NCI-H446 treated with DMSO at 0.1 percent for 48 hours (cell line): Measurements from ENCODE around the gene CBY2.
"Not testable (repeated sequence)": the region's sequence is repeated elsewhere in the genome, so short reads cannot be mapped to it uniquely, and the experiment has no call there.

ENCODE experiments used
- DNase-seq: peaks from one replicate; lab custom pipeline; 2025; lab: John Stamatoyannopoulos, UW

Gene CBY2, protein sequence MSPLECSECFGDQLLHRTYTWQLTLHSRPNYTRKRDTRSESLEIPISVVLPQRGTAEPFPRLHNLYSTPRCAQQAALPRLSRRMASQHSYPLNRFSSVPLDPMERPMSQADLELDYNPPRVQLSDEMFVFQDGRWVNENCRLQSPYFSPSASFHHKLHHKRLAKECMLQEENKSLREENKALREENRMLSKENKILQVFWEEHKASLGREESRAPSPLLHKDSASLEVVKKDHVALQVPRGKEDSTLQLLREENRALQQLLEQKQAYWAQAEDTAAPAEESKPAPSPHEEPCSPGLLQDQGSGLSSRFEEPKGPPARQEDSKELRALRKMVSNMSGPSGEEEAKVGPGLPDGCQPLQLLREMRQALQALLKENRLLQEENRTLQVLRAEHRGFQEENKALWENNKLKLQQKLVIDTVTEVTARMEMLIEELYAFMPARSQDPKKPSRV

DNA sequence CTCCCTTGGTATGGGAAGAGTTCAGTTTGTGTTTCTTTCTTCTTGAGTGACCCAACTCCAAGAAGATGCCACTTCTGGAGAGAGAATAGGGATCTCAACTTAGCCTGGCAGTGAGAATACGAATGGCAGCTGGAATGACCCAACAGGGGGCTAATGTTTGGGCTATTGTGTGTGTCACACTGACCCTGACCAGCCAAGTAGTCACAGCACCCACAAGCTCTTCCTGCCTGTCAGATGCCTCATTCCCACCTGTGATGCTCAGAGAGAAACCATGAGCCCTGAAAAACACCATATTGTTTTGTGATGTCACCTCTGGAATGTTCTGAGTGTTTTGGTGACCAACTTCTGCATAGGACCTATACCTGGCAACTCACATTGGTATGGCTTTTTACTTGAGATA is at the start of gene CBY2:
Gene CBY2, plus strand, starts transcription at position 233 of the 400 bp plus-strand sequence. Its CDS starts 71 bp downstream, at position 304.
- no peak for DNase-seq

DNA sequence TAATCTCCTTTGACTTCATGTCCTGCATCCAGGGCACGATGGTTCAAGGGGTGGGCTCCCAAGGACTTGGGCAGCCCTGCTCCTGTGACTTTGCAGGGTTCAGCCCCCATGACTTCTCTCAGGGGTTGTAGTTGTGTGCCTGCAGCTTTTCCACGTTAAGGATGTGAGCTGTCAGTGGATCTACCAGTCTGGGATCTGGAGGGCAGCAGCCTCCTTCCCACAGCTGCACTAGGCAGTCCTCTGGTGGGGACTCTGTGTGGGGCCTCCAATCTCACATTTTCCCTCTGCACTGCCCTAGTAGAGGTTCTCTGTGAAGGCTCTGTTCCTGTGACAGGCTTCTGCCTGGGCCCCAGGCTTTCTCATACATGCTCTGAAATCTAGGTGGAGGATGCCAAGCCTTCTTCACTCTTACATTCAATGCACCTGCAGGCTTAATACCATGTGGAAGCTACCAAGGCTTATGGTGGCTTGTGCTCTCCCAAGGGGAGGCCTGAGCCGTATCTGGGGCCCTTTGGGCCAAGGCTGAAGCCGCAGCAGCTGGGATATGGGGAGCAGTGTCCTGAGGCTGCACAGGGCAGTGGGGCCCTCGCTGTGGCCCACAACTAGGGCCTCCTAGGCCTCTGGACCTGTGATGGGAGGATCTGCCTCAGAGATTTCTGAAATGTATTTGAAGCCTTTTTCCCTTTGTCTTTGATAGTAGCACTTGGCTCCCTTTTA is 47.3 kb upstream of the CBY2 start:
- no peak for DNase-seq

DNA sequence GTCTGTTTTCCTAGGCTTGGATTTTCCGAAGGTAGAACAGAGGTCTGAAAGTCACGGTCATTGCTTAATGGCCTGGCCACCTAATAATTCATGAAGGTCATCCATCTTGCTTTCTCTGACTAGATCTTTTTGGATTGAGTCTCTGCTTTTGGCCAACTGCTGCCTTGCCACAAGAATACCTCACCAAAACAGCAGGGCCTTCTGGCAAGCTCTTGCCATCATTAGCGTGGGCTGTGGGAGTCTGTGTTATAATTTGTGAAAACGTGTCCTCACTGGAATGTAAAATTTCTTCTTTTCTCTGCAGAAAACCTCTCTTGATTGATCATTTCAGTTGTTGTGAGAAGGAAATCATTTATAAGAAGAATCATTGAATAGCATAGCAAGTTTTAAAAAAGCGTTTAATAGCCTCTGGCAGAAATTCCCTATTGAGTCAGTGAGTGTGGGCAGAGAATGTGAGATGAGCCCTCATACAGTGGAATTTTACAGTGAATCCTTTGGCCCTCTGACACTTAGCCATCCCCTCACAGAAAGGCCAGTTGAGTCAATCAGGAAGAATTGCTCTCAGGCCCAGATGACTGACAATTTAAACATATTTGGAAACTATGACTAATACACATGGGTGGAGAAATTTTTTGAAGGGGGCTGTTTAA is 43.4 kb upstream of the CBY2 start:
- no peak for DNase-seq

GRCh38 chr13:45659536-45659935 is 42.6 kb upstream of the CBY2 start:
- DNase-seq: no peak

GRCh38 chr13:45660458-45660857 is 41.7 kb upstream of the CBY2 start:
- not testable (repeated sequence) for DNase-seq

DNA sequence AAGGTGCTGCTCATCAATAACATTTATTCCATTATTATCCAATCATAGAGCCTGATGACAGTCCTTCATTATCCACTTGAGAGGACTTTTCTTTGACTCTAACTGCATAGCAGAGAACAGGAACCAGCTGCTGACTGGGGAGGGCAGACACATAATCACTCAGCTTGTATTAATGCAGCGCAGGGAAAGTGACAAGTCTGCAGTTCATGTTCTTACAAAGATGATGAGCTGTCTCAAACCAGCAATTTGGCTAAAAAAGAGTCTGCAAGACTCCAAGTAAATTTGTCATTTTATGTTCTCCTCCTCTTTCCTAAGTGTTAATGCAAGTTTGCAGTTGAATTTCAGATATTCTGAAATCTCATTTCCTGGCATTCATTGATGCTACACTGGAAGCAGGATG is 40.0 kb upstream of the CBY2 start:
- DNase-seq: no peak

- DNase-seq: not testable (repeated sequence)
These were observed 39.2 kb upstream of the CBY2 start for GRCh38 chr13:45662903-45663302.

DNA sequence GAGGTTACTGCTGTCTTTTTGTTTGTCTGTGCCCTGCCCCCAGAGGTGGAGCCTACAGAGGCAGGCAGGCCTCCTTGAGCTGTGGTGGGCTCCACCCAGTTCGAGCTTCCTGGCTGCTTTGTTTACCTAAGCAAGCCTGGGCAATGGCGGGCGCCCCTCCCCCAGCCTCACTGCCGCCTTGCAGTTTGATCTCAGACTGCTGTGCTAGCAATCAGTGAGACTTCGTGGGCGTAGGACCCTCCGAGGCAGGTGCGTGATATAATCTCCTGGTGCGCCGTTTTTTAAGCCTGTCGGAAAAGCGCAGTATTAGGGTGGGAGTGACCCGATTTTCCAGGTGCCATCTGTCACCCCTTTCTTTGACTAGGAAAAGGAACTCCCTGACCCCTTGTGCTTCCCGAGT is 32.5 kb upstream of the CBY2 start:
- DNase-seq: not testable (repeated sequence)

DNA sequence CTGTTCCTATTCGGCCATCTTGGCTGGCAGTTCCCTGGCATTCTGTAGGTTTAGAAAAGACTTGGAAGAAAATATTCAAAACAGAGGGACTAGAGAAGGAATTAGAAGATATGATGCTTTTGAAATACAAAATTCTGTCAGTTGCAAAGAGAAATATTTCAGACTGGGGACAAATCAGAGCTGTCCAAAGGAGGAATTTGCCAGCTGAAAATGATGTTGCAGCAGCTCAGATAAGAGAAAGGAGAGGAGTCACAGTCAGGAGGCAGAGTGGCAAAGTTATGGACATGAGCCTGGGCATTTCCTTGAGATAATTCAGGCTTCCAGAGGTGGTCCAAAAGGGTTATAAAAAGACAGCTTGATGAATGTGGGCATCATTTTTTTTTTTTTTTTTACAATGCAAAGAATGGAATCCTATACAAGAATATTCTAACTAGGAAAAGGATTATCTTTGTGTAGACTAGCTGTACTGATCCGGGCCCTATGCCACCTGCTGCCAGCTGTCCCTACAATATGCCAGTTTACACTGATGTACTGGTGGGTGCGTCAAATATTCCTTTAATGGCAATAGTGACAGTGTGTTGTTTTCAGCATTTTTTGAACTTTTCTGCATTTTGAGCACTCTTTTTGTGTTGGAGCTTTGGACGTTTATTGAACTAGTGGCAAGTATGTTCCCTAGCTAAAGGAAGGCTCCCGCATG is 31.8 kb upstream of the CBY2 start:
- no peak for DNase-seq

DNA sequence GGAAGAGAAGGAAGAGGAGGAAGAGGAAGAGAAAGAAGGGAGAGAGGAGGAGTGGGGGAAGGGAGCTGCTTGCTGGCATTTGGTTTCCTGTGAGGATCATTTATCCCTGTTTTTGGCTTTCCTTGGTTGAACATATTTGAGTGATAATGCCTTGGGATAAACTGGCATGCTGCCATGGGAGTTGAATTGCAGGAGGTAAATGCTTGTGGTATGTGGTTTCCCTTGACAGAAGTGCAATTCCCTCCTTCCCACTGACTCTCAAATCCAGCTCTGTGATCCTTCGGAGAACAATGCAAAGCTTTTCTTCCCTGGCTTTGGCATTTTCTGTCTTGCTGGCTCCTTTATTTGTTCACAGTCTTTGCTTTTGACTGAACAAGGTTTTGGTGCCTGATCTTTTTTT is 27.2 kb upstream of the CBY2 start:
- DNase-seq: no peak

GRCh38 chr13:45678282-45678681 is 23.8 kb upstream of the CBY2 start:
- no peak for DNase-seq

DNA sequence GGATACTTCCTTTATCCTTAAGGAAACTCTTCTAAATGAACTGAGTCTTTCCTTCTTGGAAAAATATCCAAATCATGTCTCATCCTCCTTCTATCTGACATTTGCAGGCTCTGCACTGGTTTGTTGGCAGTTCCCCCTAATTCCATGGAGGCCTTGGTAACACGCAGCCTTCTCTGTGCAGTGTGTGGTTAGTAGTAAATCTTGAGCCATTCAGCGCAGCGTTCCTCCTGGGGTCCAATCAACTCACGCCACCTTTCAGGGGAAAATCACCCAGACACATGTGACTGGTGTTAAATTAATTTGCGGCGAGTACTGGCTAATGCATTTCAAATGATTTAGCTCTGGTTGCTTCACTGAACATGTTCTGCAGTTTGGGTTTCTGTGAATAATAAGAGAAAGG is 21.0 kb upstream of the CBY2 start:
- DNase-seq: no peak

GRCh38 chr13:45682494-45683008 is 19.6 kb upstream of the CBY2 start:
- DNase-seq: no peak

- no peak for DNase-seq
These were observed 18.4 kb upstream of the CBY2 start for GRCh38 chr13:45683701-45684100.

DNA sequence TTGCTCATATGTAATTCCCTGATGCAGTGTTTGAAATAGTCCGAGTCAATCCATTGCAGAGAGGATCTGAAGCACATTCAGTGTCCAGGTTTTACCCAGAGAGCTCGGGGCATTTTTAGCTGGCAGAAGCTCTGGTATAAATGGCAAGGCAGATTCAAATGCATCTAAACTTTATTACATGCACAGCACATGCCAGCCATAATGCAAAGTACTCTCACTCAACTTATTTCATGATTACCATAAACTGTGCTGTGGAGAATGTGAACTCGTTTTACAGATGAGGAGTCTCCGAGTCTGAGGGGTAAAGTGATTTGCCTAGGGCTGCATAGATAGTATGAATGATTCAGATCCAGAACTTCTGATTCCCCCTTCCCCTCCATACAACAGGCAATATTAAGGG is 13.5 kb upstream of the CBY2 start:
- no peak for DNase-seq

DNA sequence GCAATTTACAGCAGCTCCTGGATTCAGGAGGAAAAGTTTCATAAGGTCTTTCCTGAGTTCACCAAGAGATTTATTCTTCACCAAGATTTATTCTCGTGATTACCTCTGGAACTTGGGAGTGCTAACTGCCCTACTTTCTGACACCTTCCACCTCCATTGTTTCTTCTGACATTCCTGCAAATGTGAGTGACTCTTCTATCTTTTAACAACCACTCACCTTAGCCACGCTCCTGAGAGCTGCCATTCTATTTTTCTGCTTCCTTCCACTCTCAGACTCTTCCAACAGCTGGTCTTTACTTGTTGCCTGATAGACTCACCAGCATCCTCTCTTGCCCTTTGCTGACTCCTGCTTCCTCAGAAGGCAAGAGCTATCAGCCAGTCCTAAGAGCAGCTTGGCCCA is 11.5 kb upstream of the CBY2 start:
- DNase-seq: no peak

DNA sequence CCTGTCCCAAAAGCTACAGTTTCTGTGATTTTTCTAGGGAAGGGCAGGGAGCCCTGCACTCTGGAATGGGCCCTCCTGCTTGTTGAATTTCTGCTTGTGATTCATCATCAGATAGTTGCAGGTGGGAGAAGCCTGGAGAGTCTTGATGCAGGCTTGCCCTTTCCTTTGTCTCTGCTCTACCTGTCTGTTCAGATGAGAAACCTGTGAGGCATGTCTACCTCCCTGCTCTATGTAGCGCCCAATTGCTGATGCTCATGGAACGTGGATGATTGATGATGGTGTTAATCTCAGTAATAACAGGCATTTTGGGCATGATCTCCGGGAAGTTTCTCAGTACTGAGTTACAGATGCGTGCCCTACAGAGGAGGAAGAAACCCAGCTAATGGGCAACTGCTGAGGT is 10.9 kb upstream of the CBY2 start:
- DNase-seq: no peak

- DNase-seq: no peak
These were observed 10.5 kb upstream of the CBY2 start for GRCh38 chr13:45691667-45692066.

DNA sequence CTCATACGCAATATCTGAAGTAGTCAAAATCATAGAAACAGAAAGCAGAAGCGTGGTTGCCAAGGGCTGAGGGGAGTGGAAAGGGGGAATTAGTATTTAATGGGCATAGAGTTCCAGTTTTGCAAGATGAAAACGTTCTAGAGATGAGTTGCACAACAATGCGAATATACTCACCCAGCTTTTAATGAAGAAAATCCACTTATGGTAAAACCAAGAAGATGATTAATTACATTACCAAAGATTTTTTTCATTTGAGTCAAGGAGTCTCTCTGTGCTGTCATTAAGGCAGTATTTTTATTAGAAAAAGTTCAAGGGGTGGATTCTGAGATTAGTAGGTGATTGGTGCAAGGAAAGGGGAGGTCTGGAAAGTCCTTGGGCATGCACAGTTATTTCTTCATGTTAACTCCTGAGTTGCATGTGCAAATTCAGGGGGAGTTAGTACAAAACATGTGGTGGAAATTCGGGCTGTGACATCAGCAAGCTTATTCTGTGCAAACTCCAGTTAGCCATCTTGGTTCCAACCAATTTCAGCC is 6.9 kb upstream of the CBY2 start:
- no peak for DNase-seq

- DNase-seq: no peak
These were observed 5.4 kb upstream of the CBY2 start for GRCh38 chr13:45696610-45697226.
